ENCODE data around the gene PER1.

The PER1 gene

GRCh38 chr17:8156246-8156992, 4.2 kb upstream of the PER1 start:
- peak; percentile 100 for DNase-seq

DNA sequence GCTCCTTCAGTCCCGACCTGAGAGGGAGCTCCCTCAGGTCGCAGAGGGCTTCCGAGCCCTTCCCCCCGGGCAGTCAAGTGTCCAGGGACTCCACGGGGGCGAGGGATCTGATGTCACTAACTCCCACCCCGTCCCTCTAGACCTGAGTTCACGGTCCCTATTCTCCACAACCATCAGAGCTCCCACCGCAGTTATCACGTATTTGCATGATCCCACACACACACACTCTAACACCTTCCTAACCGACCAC, 3.7 kb upstream of the PER1 start:
- no peak for DNase-seq
- in situ Hi-C loops (cut with MboI; ENCODE audit: low pct_unique_long_range_greater_than_20kb, low sequenced_read_pairs), result no loop called here

More at GRCh38 chr17:8156246-8156992, 4.2 kb upstream of the PER1 start:
- in situ Hi-C loops (cut with MboI; ENCODE audit: low pct_unique_long_range_greater_than_20kb, low sequenced_read_pairs), result no loop called here

GRCh38 chr17:8155231-8155995, 3.2 kb upstream of the PER1 start:
- in situ Hi-C loops (cut with MboI; ENCODE audit: low pct_unique_long_range_greater_than_20kb, low sequenced_read_pairs), result no loop called here
- DNase-seq, result no peak

- DNase-seq, result no peak
- in situ Hi-C loops (cut with MboI; ENCODE audit: low pct_unique_long_range_greater_than_20kb, low sequenced_read_pairs), result no loop called here
These were observed 2.5 kb upstream of the PER1 start for GRCh38 chr17:8154608-8155155.

DNA sequence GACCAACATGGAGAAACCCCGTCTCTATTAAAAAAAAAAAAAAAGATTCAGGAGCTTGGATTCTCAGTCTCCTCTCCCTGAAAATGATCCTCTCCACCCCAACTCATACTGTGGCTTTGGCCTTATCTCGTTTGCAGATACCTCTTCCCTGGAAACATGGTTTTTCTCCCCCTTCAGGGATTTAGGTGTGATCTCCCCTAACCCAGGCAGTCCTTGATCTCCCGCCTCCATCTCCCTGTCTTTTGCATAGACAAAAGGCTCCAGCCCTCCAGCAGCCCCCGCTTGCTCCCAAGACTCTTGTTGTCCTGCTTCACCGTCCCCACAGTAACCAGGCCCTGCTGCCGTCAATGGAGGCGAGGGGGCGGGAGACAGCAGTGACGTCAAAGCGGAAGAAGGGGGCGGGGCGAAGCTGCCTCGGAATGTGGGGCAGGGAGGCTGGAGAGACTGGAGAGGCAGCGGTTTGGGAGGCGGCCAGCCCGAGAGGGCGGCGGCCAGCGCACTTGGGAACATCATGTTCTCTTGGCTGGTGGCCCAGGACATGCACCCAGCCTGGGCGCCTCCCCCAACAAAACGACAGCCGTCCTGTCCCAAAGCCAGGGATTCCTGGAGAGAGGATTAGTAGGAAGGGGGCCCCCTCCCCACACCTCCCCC, 1.9 kb upstream of the PER1 start:
- peak; percentile 96 for DNase-seq
- in situ Hi-C loops (cut with MboI; ENCODE audit: low pct_unique_long_range_greater_than_20kb, low sequenced_read_pairs), result no loop called here

DNA sequence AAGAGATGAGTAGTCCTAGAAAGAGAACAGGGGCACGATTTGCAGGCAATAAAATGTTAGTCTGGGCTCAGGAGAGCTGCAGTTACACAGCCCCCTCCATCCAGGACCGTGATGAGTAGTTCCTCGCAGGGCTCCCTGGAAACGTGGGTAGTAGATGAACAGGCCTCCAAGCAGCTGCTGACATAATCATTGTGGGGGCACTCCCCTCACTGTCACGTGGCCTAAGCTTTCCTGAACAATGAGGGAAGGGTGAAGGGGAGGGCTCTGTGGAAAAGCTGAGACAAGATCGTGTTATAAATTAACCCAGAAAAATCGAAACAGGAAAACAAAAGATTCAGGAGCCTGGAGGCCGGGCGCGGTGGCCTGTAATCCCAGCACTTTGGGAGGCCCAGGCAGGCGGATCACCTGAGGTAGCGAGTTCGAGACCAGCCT, 1.3 kb upstream of the PER1 start:
- in situ Hi-C loops (cut with MboI; ENCODE audit: low pct_unique_long_range_greater_than_20kb, low sequenced_read_pairs), result no loop called here
- peak; percentile 51 for DNase-seq

GRCh38 chr17:8153031-8153451, 837 bp upstream of the PER1 start:
- no peak for DNase-seq
- in situ Hi-C loops (cut with MboI; ENCODE audit: low pct_unique_long_range_greater_than_20kb, low sequenced_read_pairs), result no loop called here

- DNase-seq, result peak; percentile 62
- in situ Hi-C loops (cut with MboI; ENCODE audit: low pct_unique_long_range_greater_than_20kb, low sequenced_read_pairs), result no loop called here
These were observed 528 bp downstream of the PER1 start for GRCh38 chr17:8151641-8152111.

DNA sequence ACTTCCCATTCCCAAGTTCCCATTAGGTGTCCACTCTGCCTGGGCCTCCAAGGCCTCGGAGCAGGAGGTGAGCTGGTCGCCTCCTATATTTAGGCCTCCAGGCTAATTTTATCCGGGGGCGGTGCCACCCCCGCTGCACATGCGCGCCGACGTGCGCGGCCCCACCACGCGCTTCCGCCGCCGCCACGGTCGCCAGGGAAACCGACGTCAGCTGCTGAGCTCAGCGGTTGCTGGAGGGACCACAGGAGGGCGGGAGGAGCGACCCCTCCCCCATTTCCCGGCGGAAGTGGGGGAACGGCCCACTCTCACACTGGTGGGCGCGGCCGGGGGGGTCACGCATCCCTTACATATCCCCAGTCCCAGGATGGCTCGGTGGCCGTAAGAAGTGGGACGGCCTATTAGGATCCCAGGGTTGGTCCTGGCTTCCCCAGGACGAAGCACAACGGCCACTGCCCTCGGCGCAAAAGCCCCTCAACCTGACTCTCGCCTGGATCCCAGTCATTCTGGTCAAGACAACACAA, 1.0 kb downstream of the PER1 start:
- in situ Hi-C loops (cut with MboI; ENCODE audit: low pct_unique_long_range_greater_than_20kb, low sequenced_read_pairs), result no loop called here

GRCh38 chr17:8150194-8151119, 1.7 kb downstream of the PER1 start:
- in situ Hi-C loops (cut with MboI; ENCODE audit: low pct_unique_long_range_greater_than_20kb, low sequenced_read_pairs), result no loop called here
- no peak for DNase-seq

More for the DNA sequence above, 1.0 kb downstream of the PER1 start:
- DNase-seq, result peak; percentile 92

- no peak for DNase-seq
- in situ Hi-C loops (cut with MboI; ENCODE audit: low pct_unique_long_range_greater_than_20kb, low sequenced_read_pairs), result no loop called here
These were observed 2.6 kb downstream of the PER1 start for GRCh38 chr17:8149419-8150193.

GRCh38 chr17:8148560-8148959, 3.6 kb downstream of the PER1 start:
- no peak for DNase-seq

GRCh38 chr17:8147805-8148404, 4.3 kb downstream of the PER1 start:
- DNase-seq, result no peak
- in situ Hi-C loops (cut with MboI; ENCODE audit: low pct_unique_long_range_greater_than_20kb, low sequenced_read_pairs), result no loop called here

More at GRCh38 chr17:8148560-8148959, 3.6 kb downstream of the PER1 start:
- in situ Hi-C loops (cut with MboI; ENCODE audit: low pct_unique_long_range_greater_than_20kb, low sequenced_read_pairs), result no loop called here

DNA sequence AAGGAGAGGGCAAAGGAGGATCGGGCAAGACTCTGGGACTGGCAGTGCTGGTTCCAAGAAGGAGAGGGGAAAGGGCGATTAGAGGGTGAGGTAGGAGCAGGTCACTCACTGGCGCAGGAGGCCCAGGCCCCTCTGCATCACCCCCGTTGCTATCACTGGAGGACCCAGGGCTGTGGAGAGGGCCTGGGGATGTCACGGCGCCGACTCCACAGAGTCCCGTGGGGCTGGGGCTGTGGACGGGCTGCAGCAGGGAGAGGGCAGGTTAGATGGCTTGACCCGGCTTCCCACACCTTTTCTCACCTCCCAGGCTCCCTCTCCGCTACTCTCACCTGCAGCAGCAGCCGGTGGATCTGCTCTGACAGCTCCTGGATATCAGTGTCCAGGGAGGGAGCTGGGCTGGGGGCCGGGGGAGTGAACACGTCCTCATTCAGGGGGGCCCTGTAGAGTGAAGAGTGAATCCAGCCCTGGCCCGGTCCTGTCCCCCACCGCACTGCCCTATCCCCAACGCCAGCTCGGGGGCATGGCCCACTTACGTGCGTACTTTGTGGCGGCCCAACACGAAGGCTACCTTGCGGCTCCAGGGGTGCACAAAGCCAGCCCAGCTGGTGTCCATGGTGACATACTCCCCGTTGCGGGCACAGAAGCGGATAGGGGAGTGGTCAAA, 4.9 kb downstream of the PER1 start:
- in situ Hi-C loops (cut with MboI; ENCODE audit: low pct_unique_long_range_greater_than_20kb, low sequenced_read_pairs), result no loop called here

GRCh38 chr17:8146381-8147140, 5.6 kb downstream of the PER1 start:
- in situ Hi-C loops (cut with MboI; ENCODE audit: low pct_unique_long_range_greater_than_20kb, low sequenced_read_pairs), result no loop called here
- DNase-seq, result no peak

More for the DNA sequence above, 4.9 kb downstream of the PER1 start:
- no peak for DNase-seq

DNA sequence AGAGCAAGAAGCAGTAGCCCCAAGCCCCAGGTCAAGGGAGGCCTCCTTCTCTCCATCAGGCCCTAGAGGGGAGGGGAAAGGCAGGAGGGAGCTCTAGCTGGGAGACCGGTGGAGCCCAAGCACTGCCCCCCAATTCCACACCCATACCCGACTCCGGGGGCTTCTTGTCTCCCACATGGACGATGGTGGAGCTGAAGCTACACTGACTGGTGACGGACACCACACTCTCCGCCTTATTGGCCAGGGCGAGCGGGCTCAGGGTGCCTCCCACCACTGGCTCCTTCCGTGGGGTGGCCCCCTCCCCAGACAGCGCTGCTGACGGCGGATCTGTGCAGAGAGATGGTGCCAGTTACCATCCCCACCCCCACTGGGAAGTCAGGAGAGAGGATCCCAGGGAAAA, 6.4 kb downstream of the PER1 start:
- no peak for DNase-seq
- in situ Hi-C loops (cut with MboI; ENCODE audit: low pct_unique_long_range_greater_than_20kb, low sequenced_read_pairs), result no loop called here
